ENCODE measurements around the gene RSPO4. TPM values are rescaled to one million over a fixed set of nuclear protein-coding genes. Genes with fewer than 3 reads are reported as not detected.

The RSPO4 gene
- total RNA-seq, 1 donor from 2014 or later = not detected

DNA sequence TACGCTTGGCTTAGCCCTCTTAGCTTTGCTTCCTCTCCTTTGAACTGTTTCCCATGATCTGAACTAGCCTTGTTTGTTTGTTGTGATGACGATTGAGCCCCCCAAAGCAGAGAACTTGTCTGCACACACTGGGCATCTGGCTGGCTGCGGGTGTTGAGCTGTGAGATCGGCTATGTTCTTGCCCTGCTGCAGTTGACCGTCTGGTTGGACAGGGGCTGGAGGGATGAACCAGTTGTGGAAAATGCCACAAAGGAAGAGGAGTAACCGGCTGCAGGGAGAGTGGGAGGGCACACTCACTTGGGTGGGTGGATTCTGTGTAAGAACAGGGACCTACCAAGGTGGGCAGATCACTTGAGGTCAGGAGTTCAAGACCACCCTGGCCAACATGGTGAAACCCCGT, 12.4 kb upstream of the RSPO4 start:
- Mint-ChIP-seq H3K4me3 (ENCODE audit: unreplicated experiment) (no peak overlapping the region), H3K27ac (ENCODE audit: unreplicated experiment) (no peak overlapping the region), H3K4me1 (ENCODE audit: unreplicated experiment) (no peaks in the 10 kb centered on the region), H3K36me3 (ENCODE audit: unreplicated experiment) (no peaks in the 10 kb centered on the region), H3K9me3 (ENCODE audit: unreplicated experiment) (no peaks in the 10 kb centered on the region), H3K27me3 (ENCODE audit: unreplicated experiment) (peaks cover 2% of the 10 kb centered on the region)
- TF ChIP-seq, protein P1, sequence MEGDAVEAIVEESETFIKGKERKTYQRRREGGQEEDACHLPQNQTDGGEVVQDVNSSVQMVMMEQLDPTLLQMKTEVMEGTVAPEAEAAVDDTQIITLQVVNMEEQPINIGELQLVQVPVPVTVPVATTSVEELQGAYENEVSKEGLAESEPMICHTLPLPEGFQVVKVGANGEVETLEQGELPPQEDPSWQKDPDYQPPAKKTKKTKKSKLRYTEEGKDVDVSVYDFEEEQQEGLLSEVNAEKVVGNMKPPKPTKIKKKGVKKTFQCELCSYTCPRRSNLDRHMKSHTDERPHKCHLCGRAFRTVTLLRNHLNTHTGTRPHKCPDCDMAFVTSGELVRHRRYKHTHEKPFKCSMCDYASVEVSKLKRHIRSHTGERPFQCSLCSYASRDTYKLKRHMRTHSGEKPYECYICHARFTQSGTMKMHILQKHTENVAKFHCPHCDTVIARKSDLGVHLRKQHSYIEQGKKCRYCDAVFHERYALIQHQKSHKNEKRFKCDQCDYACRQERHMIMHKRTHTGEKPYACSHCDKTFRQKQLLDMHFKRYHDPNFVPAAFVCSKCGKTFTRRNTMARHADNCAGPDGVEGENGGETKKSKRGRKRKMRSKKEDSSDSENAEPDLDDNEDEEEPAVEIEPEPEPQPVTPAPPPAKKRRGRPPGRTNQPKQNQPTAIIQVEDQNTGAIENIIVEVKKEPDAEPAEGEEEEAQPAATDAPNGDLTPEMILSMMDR (IDR thresholded peaks at IDR 0.05) = no peak
- no peak for DNase-seq (ENCODE audit: extremely low spot score, unreplicated experiment)

DNA sequence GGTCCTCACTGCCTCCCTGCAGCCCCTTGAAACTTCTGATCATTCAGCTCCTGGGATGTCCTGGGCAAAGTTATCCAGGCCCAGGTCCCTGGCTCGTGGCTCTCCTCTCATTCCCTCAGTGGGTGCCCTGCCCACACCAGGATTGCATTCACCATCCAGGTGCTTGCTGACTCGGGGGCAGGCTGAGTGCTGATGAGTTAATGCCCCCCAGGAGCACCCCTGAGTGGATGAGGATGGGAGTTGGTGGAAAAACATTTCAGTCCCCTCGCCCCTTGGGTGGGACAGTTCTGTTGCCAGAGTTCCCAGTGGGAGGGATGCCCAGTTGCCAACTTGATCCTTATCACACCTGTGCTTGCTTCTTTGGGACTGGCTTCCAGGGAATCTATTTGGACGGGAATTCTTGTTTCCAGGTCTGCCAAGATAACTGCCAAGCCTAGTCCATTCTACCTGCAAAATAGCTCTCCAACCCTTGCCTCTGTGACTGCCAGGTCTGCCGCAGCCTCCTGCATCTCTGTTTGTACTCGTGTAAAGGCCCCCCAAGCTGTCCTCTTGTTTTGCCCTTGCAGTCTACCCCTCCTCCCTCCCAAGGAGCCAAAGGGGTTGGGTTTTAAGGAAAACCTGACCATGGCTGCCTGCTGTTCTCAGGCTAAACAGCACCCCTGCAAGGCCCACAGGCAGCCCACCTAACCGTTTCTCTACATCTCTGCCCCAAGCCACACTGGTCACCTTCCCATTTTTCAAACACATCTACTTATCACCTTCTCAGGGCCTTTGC, 11.6 kb upstream of the RSPO4 start:
- no peaks in the 10 kb centered on the region for H3K9me3 Mint-ChIP-seq (ENCODE audit: unreplicated experiment)
- no peaks in the 10 kb centered on the region for H3K4me1 Mint-ChIP-seq (ENCODE audit: unreplicated experiment)
- no peak overlapping the region for H3K27ac Mint-ChIP-seq (ENCODE audit: unreplicated experiment)
- H3K36me3 Mint-ChIP-seq (ENCODE audit: unreplicated experiment) = no peaks in the 10 kb centered on the region
- no peak for DNase-seq (ENCODE audit: extremely low spot score, unreplicated experiment)
- no peak overlapping the region for H3K4me3 Mint-ChIP-seq (ENCODE audit: unreplicated experiment)
- TF ChIP-seq, protein P1 (IDR thresholded peaks at IDR 0.05) = no peak
- peaks cover 5% of the 10 kb centered on the region for H3K27me3 Mint-ChIP-seq (ENCODE audit: unreplicated experiment)

DNA sequence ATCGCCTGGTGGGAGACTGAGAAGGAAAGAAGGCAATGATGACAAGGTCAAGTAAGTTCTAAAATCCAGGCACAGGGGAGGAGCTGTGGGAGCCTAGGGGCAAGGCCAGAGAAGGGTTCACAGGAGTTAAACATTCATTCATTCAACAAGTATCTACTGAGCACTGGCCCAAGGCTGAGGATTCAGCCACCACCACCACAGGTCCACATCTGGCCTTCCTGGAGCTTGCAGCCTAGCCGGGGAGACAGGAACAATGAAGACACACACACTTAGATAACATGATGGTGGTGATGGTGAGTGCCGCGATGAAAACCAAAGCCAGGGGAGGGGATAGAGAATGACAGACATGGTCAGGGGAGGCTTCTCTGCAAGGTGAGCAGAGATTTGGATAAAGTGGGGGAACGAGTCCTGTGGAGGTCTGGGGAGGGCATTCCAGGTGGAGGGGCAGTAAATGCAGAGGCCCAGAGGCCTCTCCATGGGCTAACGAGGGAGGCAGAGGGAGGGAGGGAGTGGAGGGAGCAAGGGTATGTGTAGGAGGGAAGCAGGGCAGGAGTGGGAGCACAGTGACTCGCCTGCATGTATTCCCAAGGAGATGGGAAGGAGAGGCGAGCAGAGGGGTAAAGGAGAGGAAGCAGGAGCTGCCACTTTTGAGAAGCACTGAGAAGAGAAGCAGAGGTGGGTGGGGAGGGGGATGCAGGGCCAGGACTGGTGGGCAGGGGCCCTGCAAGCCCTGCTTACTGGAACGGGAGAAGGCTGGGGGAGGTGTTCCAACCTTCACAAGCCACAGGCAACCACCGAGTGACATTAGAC, 10.5 kb upstream of the RSPO4 start:
- Mint-ChIP-seq H3K27me3 (ENCODE audit: unreplicated experiment) (peaks cover 5% of the 10 kb centered on the region), H3K4me1 (ENCODE audit: unreplicated experiment) (no peaks in the 10 kb centered on the region), H3K9me3 (ENCODE audit: unreplicated experiment) (no peaks in the 10 kb centered on the region), H3K36me3 (ENCODE audit: unreplicated experiment) (no peaks in the 10 kb centered on the region), H3K27ac (ENCODE audit: unreplicated experiment) (no peak overlapping the region), H3K4me3 (ENCODE audit: unreplicated experiment) (no peak overlapping the region)
- no peak for DNase-seq (ENCODE audit: extremely low spot score, unreplicated experiment)
- TF ChIP-seq, protein P1 (IDR thresholded peaks at IDR 0.05) = no peak

DNA sequence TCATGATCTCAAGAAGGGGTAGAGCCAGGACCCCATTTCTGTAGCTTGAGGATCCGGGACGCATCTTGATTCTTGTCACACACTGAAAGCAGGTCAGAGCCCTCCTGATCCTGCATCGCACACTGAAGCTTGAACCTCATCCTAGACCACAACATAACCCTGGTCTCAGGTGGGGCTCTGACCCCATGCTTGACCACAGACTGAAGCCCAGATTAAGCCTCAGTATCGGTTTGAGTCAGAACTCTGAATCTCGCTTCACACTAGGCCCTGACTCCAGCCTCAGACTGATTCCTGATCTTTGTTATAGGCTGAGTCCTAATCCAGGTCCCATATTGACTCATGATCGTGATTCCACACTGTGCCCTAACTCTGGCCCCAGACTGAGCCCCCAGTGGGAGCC, 8.5 kb upstream of the RSPO4 start:
- H3K4me1 Mint-ChIP-seq (ENCODE audit: unreplicated experiment) = no peaks in the 10 kb centered on the region
- no peak for DNase-seq (ENCODE audit: extremely low spot score, unreplicated experiment)
- H3K9me3 Mint-ChIP-seq (ENCODE audit: unreplicated experiment) = no peaks in the 10 kb centered on the region
- no peak overlapping the region for H3K4me3 Mint-ChIP-seq (ENCODE audit: unreplicated experiment)
- peaks cover 5% of the 10 kb centered on the region for H3K27me3 Mint-ChIP-seq (ENCODE audit: unreplicated experiment)
- TF ChIP-seq, protein P1 (IDR thresholded peaks at IDR 0.05) = no peak
- H3K27ac Mint-ChIP-seq (ENCODE audit: unreplicated experiment) = no peak overlapping the region
- no peaks in the 10 kb centered on the region for H3K36me3 Mint-ChIP-seq (ENCODE audit: unreplicated experiment)

DNA sequence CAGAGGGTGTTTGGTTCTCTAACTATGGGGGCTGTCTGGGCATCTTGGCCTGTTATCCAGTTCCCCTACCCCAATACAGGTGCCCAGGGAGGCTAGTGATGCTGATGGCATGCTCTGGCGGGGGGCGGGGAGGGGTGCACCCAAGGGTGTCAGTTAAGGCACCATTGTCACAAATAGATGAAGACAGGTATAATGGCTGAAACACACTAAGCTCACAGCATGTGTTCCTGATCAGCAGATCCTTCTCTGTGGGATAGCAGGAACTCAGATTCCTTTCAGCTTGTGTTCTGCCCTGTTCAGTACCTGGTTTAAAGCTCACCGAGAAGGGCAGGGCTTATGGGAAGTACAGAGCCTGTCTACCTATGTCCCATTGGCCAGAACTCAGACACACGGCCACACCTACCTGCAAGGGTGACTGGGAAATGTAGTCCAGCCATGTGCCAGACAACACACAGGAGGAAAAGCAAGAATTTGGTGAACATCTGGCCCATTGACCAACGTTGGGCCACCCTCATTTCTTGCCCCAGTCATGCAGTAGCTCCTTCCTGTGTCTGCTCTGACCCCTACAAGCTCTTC, 3.4 kb upstream of the RSPO4 start:
- no peak for DNase-seq (ENCODE audit: extremely low spot score, unreplicated experiment)
- Mint-ChIP-seq H3K9me3 (ENCODE audit: unreplicated experiment) (no peaks in the 10 kb centered on the region), H3K4me3 (ENCODE audit: unreplicated experiment) (no peak overlapping the region), H3K4me1 (ENCODE audit: unreplicated experiment) (peaks cover 4% of the 10 kb centered on the region), H3K36me3 (ENCODE audit: unreplicated experiment) (no peaks in the 10 kb centered on the region), H3K27me3 (ENCODE audit: unreplicated experiment) (peaks cover 40% of the 10 kb centered on the region), H3K27ac (ENCODE audit: unreplicated experiment) (no peak overlapping the region)
- TF ChIP-seq, protein P1 (IDR thresholded peaks at IDR 0.05) = no peak

All from osteocyte (in vitro differentiated cells).